ENCODE results near the gene PTPRA.

DNA sequence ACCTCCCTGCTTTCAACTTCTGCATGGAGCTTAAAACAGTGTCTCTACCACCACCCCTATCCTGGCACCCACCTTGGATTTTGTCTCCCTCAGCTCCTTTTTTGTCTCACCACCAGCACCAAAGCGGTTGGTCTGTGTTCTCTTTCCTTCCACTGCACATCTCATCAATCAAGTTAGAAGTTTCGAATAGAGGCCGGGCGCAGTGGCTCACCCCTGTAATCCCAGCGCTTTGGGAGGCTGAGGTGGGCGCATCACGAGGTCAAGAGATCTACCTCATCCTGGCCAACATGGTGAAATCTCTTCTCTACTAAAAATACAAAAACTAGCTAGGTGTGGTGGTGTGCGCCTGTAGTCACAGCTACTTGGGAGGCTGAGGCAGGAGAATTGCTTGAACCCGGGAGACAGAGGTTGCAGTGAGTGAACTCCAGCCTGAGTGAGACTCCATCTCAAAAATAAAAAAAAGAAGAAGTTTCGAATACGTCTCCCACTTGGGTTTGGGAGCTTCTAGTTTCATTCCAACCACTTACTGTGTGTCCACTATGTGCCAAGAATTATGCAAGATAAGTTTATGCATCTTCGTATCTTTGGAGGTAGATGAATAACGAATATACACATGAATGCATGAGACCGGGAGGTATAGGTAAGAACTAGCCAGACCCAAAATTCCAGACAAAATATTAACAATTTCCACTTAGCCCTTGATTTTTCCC lies 38.7 kb upstream of the PTPRA start:
- TF ChIP-seq CTCF (conservative IDR thresholded peaks at IDR 0.05; ENCODE audit: low read depth, low read length) (no peak), EZH2 (IDR thresholded peaks at IDR 0.05; ENCODE audit: borderline replicate concordance, low read depth, low read length, poor library complexity, severe bottlenecking) (no peak)
